SK-N-SH (cell line): ENCODE results near the gene CST6. TPM values are rescaled to one million over a fixed set of nuclear protein-coding genes. Genes with fewer than 3 reads are reported as not detected.
A peak's percentile ranks its signal among the peaks of the same experiment; 100 is the strongest.

Experiments used
- CTCF ChIA-PET: fragments of 300-600, 350-600 bp; formaldehyde crosslinking; extraction: SDS; loops from one replicate; lab custom pipeline; 2021; lab: Yijun Ruan, JAX
- POLR2A ChIA-PET: fragments of 350-600 bp; sonication (Branson Sonifier 250); formaldehyde crosslinking; extraction: SDS; loops from one replicate; lab custom pipeline; 2020; ENCODE audit warnings: antibody characterized with exemption, inconsistent platforms; lab: Yijun Ruan, JAX
- DNase-seq: peaks from one replicate; pipeline ENCODE4 v3.0.0; 2012
- H2AFZ ChIP-seq: fragments of 200-600 bp; sonication (generic); 2 replicates; pipeline ENCODE4 v1.8.1; 2016; ENCODE audit warnings: antibody characterized with exemption, mild to moderate bottlenecking, low read depth
- H3F3A ChIP-seq: fragments of 200-600 bp; sonication (generic); replicated peaks from 2 replicates; pipeline ENCODE3; 2016; ENCODE audit warnings: antibody characterized with exemption, mild to moderate bottlenecking; ENCODE audit not compliant: insufficient read depth
- H3K27ac ChIP-seq, 2 experiments: fragments of 200-500 bp in 1 of 2; fragments of 200-600 bp in 1 of 2; sonication (Bioruptor generic) in 1 of 2; sonication (generic), shearing (Covaris generic) in 1 of 2; 2 replicates each; pipeline versions ENCODE4 v1.5.1 to v1.6.1; 2014 to 2016; ENCODE audit warnings: low read depth in 2 of 2, inconsistent platforms in 1 of 2, low read length in 1 of 2, mild to moderate bottlenecking in 1 of 2, mixed read lengths in 1 of 2
- H3K27me3 ChIP-seq: fragments of 200-600 bp; sonication (generic), shearing (Covaris generic); 2 replicates; pipeline ENCODE4 v1.6.1; 2016; ENCODE audit warnings: mixed run types; ENCODE audit not compliant: insufficient read depth
- H3K36me3 ChIP-seq, 2 experiments: fragments of 200-500 bp in 1 of 2; fragments of 200-600 bp in 1 of 2; sonication (Bioruptor generic) in 1 of 2; sonication (generic) in 1 of 2; replicated peaks in 1 of 2; 2 replicates each; pipeline versions ENCODE3 to v1.5.1; 2014 to 2016; ENCODE audit warnings: low read length in 1 of 2, mild to moderate bottlenecking in 1 of 2; ENCODE audit not compliant: insufficient read depth in 2 of 2, control insufficient read depth in 1 of 2
- H3K4me1 ChIP-seq, 2 experiments: fragments of 200-500 bp in 1 of 2; fragments of 200-600 bp in 1 of 2; sonication (Bioruptor generic) in 1 of 2; sonication (generic), shearing (Covaris generic) in 1 of 2; 2 replicates each; pipeline versions ENCODE4 v1.5.1 to v1.6.1; 2014 to 2016; ENCODE audit warnings: low read depth in 1 of 2, low read length in 1 of 2, mixed run types in 1 of 2; ENCODE audit not compliant: insufficient read depth in 2 of 2, control insufficient read depth in 1 of 2
- H3K4me2 ChIP-seq: fragments of 200-600 bp; sonication (generic), shearing (Covaris generic); 2 replicates; pipeline ENCODE4 v1.6.1; 2017; ENCODE audit warnings: mixed run types
- H3K4me3 ChIP-seq, 2 experiments: fragments of 200-500 bp in 1 of 2; fragments of 200-600 bp in 1 of 2; sonication (Bioruptor generic) in 1 of 2; sonication (generic), shearing (Covaris generic) in 1 of 2; 2 replicates each; pipeline versions ENCODE4 v1.5.1 to v1.8.1; 2014 to 2016; ENCODE audit warnings: low read depth in 2 of 2, inconsistent platforms in 1 of 2, low read length in 1 of 2, mild to moderate bottlenecking in 1 of 2, mixed read lengths in 1 of 2, moderate library complexity in 1 of 2
- H3K79me2 ChIP-seq: fragments of 200-600 bp; sonication (generic); 2 replicates; pipeline ENCODE4 v1.8.1; 2017; ENCODE audit warnings: mild to moderate bottlenecking; ENCODE audit not compliant: insufficient read depth
- H3K9ac ChIP-seq: fragments of 200-600 bp; sonication (generic); 2 replicates; pipeline ENCODE4 v1.6.1; 2017; ENCODE audit warnings: mixed run types
- H3K9me2 ChIP-seq: fragments of 200-600 bp; sonication (generic); 2 replicates; pipeline ENCODE4 v1.6.1; 2017; ENCODE audit warnings: mixed run types
- H3K9me3 ChIP-seq: fragments of 200-600 bp; sonication (generic); 2 replicates; pipeline ENCODE4 v1.6.1; 2017; ENCODE audit warnings: mixed run types, mild to moderate bottlenecking, moderate library complexity
- H4K20me1 ChIP-seq: fragments of 200-600 bp; sonication (generic); 2 replicates; pipeline ENCODE4 v1.6.1; 2017; ENCODE audit warnings: mild to moderate bottlenecking, mixed run types; ENCODE audit not compliant: insufficient read depth
- CHD2 ChIP-seq: fragments of 150-350 bp; IDR thresholded peaks from 2 replicates; pipeline ENCODE4 v1.6.1; 2018; ENCODE audit warnings: low read length; ENCODE audit not compliant: partially characterized antibody
- FOXM1 ChIP-seq: IDR thresholded peaks from 2 replicates; pipeline ENCODE4 v1.4.0; 2012; ENCODE audit warnings: low read depth, mild to moderate bottlenecking
- GATA2 ChIP-seq: sonication (generic); formaldehyde crosslinking; IDR thresholded peaks from 2 replicates; pipeline ENCODE4 v1.5.0; 2020; ENCODE audit warnings: mild to moderate bottlenecking, missing genetic modification reagents
- MEF2A ChIP-seq: IDR thresholded peaks from 2 replicates; pipeline ENCODE4 v1.4.0; 2012; ENCODE audit warnings: low read depth, borderline replicate concordance
- NFIC ChIP-seq: IDR thresholded peaks from 2 replicates; pipeline ENCODE4 v1.4.0; 2012; ENCODE audit warnings: borderline replicate concordance
- NRF1 ChIP-seq: IDR thresholded peaks from 2 replicates; pipeline ENCODE4 v1.6.1; 2012; ENCODE audit warnings: low read depth, mild to moderate bottlenecking, low read length
- POLR2AphosphoS5 ChIP-seq: IDR thresholded peaks from 2 replicates; pipeline ENCODE4 v1.6.1; 2012; ENCODE audit warnings: low read depth, low read length
- RAD21 ChIP-seq: IDR thresholded peaks from 2 replicates; pipeline ENCODE4 v1.6.1; 2012; ENCODE audit warnings: mild to moderate bottlenecking, low read length
- RXRA ChIP-seq: IDR thresholded peaks from 2 replicates; pipeline ENCODE4 v1.4.0; 2012; ENCODE audit warnings: low read depth, mild to moderate bottlenecking, borderline replicate concordance
- TAF1 ChIP-seq: IDR thresholded peaks from 2 replicates; pipeline ENCODE4 v1.6.1; 2012; ENCODE audit warnings: low read depth, mild to moderate bottlenecking, low read length, moderate library complexity, borderline replicate concordance
- WGBS: methylation state at CpG from one replicate; pipeline ENCODE4 v1.1.6; 2017; ENCODE audit warnings: low lambda C conversion rate; 5-methylcytosine and 5-hydroxymethylcytosine counted together
- polyA plus RNA-seq, 3 experiments: library from polyadenylated mRNA; depleted of rRNA; stranded (reverse); fragments of >200 nt; gene quantifications; 2 replicates each; pipeline ENCODE4 v1.2.3, GENCODE V29; 2012
- TF ChIP-seq, protein P1 (sequence below): IDR thresholded peaks from 2 replicates; pipeline ENCODE4 v1.6.1; 2012; ENCODE audit warnings: mild to moderate bottlenecking, low read depth, low read length, moderate library complexity
- TF ChIP-seq, protein P2 (sequence below): IDR thresholded peaks from 2 replicates; pipeline ENCODE4 v1.4.0; 2012; ENCODE audit warnings: low read depth, borderline replicate concordance

Gene CST6
- polyA plus RNA-seq, 1 of the 3 experiments (the other 2 are of a cell fraction): 0.90 TPM

GRCh38 chr11:65977621-65978390, 34.0 kb upstream of the CST6 start:
- Histone ChIP-seq H3K79me2 (no peaks in the 10 kb centered on the region), H3K9ac (no peak overlapping the region), H2AFZ (no peak overlapping the region), H3K27ac (no peak overlapping the region), H3K36me3 (peaks cover 7 to 45% of the 10 kb centered on the region in 2 experiments), H3F3A (peaks cover 10% of the 10 kb centered on the region), H4K20me1 (no peaks in the 10 kb centered on the region), H3K4me1 (no peaks in the 10 kb centered on the region), H3K4me3 (no peak overlapping the region), H3K27me3 (no peaks in the 10 kb centered on the region), H3K9me2 (no peaks in the 10 kb centered on the region), H3K4me2 (no peak overlapping the region), H3K9me3 (no peaks in the 10 kb centered on the region)
- WGBS: 97% methylated on average over 25 of the region's 29 CpGs
- ChIA-PET CTCF (interaction anchor here (1.2 to 20.1 kb wide), 5 partner anchors 10 to 233 kb away, joined by 3 to 261 read pairs (median 4); partner anchors contain the start of genes CCDC85B, CTSW and FIBP), POLR2A (no interaction called here)
- no peak for TF ChIP-seq GATA2 (CRISPR knock-in tag)
- no peak for TF ChIP-seq POLR2AphosphoS5
- peak; percentile 12 for DNase-seq

- Histone ChIP-seq H3K27ac (no peak overlapping the region), H3K9me2 (no peaks in the 10 kb centered on the region), H2AFZ (no peak overlapping the region), H3K27me3 (no peaks in the 10 kb centered on the region), H3K36me3 (peaks cover 6 to 40% of the 10 kb centered on the region in 2 experiments), H3K4me2 (no peak overlapping the region), H3K4me3 (no peak overlapping the region), H3K79me2 (no peaks in the 10 kb centered on the region), H4K20me1 (no peaks in the 10 kb centered on the region), H3F3A (peaks cover 12% of the 10 kb centered on the region), H3K9ac (no peak overlapping the region), H3K4me1 (no peaks in the 10 kb centered on the region), H3K9me3 (no peaks in the 10 kb centered on the region)
- WGBS: 94% methylated on average over 31 of the region's 34 CpGs
- DNase-seq: peak; percentile 14
- TF ChIP-seq RXRA (no peak), TAF1 (no peak), NFIC (no peak)
- POLR2A ChIA-PET: interaction anchor here (1.0 kb wide), 1 partner anchor 29 kb away, joined by 3 read pairs; no protein-coding TSS in a partner anchor
- CTCF ChIA-PET: interaction anchor here (1.3 to 20.1 kb wide), 4 partner anchors 9 to 129 kb away, joined by 3 to 261 read pairs (median 12); partner anchors contain the start of genes CCDC85B, CTSW and FIBP
These were observed 33.2 kb upstream of the CST6 start for GRCh38 chr11:65978391-65979238.

GRCh38 chr11:65979261-65979759, 32.5 kb upstream of the CST6 start:
- Histone ChIP-seq H4K20me1 (no peaks in the 10 kb centered on the region), H3K4me1 (no peaks in the 10 kb centered on the region), H3F3A (peaks cover 12% of the 10 kb centered on the region), H3K27me3 (no peaks in the 10 kb centered on the region), H3K9me3 (no peaks in the 10 kb centered on the region), H3K4me3 (no peak overlapping the region), H2AFZ (no peak overlapping the region), H3K36me3 (peaks cover 3 to 37% of the 10 kb centered on the region in 2 experiments), H3K4me2 (no peak overlapping the region), H3K27ac (no peak overlapping the region), H3K9ac (no peak overlapping the region), H3K9me2 (no peaks in the 10 kb centered on the region), H3K79me2 (no peaks in the 10 kb centered on the region)
- ChIA-PET CTCF (interaction anchor here (1.3 to 20.1 kb wide), 4 partner anchors 9 to 130 kb away, joined by 3 to 261 read pairs (median 12); partner anchors contain the start of genes CCDC85B, CTSW and FIBP), POLR2A (interaction anchor here (1.0 kb wide), 1 partner anchor 28 kb away, joined by 3 read pairs; no protein-coding TSS in a partner anchor)
- DNase-seq: peak; percentile 27
- 85% methylated on average over 7 of the region's 10 CpGs for WGBS
- no peak for TF ChIP-seq CHD2
- no peak for TF ChIP-seq FOXM1
- no peak for TF ChIP-seq NRF1
- TF ChIP-seq, protein P1, sequence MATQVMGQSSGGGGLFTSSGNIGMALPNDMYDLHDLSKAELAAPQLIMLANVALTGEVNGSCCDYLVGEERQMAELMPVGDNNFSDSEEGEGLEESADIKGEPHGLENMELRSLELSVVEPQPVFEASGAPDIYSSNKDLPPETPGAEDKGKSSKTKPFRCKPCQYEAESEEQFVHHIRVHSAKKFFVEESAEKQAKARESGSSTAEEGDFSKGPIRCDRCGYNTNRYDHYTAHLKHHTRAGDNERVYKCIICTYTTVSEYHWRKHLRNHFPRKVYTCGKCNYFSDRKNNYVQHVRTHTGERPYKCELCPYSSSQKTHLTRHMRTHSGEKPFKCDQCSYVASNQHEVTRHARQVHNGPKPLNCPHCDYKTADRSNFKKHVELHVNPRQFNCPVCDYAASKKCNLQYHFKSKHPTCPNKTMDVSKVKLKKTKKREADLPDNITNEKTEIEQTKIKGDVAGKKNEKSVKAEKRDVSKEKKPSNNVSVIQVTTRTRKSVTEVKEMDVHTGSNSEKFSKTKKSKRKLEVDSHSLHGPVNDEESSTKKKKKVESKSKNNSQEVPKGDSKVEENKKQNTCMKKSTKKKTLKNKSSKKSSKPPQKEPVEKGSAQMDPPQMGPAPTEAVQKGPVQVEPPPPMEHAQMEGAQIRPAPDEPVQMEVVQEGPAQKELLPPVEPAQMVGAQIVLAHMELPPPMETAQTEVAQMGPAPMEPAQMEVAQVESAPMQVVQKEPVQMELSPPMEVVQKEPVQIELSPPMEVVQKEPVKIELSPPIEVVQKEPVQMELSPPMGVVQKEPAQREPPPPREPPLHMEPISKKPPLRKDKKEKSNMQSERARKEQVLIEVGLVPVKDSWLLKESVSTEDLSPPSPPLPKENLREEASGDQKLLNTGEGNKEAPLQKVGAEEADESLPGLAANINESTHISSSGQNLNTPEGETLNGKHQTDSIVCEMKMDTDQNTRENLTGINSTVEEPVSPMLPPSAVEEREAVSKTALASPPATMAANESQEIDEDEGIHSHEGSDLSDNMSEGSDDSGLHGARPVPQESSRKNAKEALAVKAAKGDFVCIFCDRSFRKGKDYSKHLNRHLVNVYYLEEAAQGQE: no peak
- TF ChIP-seq RAD21: no peak
- no peak for TF ChIP-seq MEF2A
- TF ChIP-seq POLR2AphosphoS5: no peak
- TF ChIP-seq, protein P2, sequence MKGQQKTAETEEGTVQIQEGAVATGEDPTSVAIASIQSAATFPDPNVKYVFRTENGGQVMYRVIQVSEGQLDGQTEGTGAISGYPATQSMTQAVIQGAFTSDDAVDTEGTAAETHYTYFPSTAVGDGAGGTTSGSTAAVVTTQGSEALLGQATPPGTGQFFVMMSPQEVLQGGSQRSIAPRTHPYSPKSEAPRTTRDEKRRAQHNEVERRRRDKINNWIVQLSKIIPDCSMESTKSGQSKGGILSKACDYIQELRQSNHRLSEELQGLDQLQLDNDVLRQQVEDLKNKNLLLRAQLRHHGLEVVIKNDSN: no peak
